Femur (tissue), 1 donor: ENCODE measurements around the gene SDF4.
"Not testable (repeated sequence)": the region's sequence is repeated elsewhere in the genome, so short reads cannot be mapped to it uniquely, and the experiment has no call there.

ENCODE experiments used
- DNase-seq: peaks from one replicate; pipeline ENCODE4 v3.0.0-alpha.2; 2017

SDF4 gene

DNA sequence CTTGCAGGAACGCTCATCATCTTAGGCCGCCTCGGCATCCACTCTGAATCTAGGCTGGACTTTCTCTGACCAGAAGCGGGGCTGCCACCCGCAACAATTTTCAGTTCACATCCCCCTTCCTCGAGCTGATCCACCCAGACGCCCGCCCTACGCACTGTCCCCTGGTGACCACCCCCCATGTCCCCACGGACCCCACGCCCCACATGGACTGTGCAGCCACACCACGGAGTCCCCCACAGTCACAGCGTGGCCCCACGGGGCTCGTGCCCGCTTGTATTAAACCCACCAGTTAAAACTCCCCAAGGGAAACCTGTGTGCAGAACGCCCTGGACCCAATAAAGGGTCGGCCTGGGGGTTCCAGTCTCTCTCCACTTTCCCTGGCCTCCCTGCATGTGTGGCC lies 27.7 kb upstream of the SDF4 start:
- DNase-seq = no peak

DNA sequence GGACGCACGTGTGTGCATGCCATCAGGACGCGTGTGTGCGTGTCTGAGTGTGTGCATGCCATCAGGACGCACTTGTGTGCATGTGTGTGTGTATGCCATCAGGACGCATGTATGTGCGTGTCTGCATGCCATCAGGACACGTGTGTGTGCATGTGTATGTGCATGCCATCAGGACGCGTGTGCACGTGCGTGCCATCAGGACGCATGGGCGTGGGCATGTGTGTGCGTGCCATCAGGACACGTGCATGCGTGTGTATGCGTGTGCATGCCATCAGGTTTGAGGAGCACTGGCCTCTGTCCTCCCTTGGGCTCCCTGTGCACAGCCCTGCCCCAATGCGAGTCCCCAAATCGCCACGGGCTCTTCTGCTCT lies 27.3 kb upstream of the SDF4 start:
- DNase-seq = no peak

DNA sequence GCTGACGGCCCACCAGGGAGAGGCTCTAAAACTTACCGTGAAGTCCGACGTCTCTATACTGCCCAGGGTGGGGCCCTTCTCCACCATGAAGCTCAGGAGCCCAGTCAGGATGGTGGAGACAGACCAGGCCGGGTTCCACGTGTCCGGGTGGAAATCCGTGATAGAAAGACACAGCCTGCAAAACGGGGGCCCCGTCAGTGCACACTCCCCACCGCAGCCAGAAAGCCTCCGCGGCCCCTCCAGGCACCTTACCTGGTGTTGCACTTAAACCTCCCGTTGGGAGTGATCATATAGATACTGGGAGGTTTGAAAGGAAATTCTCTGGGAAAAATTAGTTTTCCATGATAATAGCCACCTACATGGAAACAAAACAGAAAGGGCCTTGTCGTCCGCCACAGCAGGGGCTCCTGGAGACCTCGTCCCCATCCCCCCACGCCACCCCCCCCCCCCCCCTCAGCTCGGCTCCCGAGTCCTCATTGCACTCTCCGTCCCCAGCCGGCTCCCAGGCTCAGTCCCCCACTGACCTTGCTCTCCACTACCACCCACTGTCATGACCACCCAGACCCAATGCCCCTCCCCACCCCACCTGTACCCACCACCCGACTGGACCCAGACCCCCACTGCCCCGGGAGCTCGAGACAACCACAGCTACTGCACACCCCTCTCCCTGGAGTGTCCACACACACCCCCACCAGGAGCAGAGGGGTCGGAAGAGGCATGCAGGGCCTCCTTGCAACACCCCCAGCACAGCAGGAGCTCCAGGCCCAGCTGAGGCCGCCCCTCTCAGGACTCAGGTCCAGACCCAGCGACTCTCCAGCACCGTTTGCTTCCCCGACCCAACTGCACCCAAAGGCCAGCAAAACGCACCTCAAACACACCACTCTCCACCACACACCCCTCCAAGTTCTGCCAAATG lies 25.4 kb upstream of the SDF4 start:
- DNase-seq = no peak

DNA sequence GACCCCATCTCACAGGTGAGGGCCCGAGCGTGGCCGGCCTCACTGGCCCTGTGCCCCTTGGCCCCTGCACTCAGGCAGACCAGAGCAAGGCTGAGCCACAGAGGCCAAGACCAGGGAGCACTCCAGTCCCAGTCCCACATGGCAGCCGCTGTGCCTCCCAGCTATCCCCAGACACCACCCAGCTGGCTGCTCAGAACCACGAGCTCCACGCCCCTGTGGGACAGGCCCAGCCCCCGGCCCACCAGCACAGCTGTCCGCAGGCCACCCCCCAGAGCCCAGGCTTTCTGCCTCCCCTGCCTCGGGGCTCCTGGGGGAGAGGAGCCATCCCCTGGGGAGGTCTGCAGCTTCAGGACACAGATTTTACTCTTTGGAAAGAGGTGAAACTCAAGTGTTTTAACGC lies 23.8 kb upstream of the SDF4 start:
- no peak for DNase-seq

DNA sequence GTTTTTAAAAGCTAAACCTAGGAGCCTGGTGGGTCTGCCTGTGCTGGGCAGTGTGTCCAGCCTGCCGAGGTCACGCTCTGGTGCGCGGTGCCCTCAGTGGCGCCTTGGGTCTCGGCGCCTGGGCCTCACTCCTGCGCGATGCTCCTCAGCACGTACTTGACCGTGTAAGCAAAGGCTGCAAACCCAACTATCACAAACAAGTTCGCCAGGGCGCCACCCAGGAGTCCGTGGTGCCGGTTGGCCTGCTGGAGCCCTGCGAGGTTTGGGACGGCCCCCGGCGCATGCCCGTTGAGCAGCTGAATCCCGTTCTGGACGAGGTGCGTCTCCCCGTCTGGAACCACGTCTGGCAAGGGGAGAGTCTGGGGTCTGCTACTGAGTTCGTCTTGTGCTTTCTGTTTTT lies 23.3 kb upstream of the SDF4 start:
- DNase-seq = no peak

DNA sequence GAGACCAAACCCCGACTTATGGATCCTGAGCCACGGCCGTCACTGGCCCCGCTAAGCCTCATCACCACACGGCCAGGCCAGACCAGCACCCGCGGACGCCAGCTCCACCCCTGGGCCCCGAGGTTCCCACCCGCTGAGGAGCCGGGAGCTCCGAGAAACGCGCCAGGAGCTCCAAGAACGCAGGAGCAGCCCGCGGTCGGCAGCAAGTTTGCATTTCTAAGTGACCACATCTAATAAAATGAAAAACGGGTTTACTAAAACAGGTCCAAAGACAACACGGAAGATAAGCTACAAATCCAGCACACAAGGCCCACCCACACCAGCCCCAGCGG lies 22.8 kb upstream of the SDF4 start:
- DNase-seq = no peak

DNA sequence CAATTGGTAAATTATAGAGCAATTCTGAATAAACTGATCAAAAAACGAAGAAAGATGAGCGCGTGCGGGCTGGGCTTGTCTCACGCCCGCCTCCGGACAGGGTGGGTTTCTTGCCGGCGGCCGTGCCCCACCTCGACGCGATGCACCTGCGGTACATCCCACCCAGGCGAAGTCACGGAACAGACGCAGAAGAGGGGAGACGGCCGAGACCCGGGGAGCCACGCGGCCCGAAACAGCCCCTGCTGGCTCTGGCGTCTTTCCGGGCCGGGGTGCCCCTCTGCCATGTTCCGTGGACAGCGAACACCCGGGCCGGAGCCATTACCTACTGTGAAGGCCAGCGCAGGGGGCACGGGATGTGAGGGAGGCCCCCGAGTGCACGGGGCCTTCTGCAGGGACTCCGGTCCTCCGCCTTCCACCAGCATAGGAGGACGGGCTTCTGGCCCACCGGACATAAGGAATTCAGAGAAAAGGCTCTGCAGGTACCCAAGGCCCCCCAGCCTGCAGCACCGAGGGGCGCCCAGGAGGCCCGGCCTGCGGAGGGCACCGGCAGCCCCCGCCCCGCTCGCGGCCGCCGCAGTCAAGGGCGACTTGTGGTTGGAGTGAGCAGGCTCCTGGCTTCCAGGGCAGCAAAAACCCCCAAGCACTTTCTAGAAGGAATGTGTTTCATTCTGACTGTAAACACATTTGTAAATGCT lies 22.3 kb upstream of the SDF4 start:
- no peak for DNase-seq

DNA sequence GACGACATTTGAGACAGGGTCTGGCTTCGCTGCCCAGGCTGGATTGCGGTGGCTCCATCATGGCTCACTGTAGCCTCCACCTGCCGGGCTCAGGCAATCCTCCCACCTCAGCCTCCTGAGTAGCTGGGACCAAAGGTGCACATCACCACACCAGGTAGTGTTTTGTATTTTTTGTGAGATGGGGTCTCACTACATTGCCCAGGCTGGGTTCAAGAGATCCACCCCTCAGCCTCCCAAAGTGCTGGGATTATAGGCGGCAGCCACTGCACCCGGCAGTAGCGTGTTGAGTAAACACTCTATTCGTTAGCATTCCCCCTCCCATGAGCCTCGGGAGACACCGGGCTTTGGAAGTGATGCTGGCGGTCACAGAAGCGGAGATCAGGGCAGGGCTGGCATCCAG lies 21.5 kb upstream of the SDF4 start:
- no peak for DNase-seq

DNA sequence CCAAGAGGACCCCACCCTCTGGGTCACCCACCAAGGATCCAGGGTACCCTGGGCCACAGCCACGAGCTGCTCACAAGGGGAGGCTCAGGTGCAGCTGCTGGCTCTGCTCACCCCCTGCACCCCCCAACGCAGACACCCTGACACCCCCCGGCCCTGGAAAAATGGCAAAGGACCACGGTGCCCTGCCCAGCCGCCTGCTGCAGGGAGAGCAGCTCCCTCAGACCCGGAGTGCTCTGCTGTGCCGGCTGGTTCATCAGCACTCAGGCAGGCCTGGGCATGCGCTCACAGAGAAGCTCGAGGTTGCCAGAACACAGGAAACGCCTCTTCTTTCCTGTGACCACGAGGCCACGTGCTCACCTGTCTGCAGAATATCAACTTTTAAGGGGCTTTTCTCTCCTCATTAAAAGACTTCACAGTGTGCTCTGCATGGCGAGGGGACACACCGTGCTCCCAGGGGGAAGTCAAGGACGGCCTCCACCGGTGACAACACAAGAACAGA lies 19.0 kb upstream of the SDF4 start:
- DNase-seq = no peak

DNA sequence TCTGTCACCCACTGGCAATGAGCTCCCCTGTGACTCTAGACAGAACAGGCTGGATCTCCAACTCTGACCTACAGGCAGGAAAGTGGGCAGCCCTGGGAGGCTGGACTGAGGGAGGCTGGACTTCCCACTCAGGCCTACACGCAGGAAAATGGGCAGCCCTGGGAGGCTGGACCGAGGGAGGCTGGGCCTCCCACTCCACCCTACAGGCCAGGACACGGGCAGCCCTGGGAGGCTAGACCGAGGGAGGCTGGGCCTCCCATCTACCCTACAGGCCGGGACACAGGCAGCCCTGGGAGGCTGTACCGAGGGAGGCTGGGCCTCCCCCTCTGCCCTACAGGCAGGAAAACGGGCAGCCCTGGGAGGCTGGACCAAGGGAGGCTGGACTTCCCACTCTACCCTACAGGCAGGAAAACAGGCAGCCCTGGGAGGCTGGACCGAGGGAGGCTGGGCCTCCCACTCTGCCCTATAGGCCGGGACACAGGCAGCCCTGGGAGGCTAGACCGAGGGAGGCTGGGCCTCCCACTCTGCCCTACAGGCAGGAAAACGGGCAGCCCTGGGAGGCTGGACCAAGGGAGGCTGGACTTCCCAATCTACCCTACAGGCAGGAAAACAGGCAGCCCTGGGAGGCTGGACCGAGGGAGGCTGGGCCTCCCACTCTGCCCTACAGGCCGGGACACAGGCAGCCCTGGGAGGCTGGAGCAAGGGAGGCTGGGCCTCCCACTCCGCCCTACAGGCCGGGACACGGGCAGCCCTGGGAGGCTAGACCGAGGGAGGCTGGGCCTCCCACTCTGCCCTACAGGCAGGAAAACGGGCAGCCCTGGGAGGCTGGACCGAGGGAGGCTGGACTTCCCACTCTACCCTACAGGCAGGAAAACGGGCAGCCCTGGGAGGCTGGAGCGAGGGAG lies 16.5 kb upstream of the SDF4 start:
- DNase-seq = not testable (repeated sequence)

DNA sequence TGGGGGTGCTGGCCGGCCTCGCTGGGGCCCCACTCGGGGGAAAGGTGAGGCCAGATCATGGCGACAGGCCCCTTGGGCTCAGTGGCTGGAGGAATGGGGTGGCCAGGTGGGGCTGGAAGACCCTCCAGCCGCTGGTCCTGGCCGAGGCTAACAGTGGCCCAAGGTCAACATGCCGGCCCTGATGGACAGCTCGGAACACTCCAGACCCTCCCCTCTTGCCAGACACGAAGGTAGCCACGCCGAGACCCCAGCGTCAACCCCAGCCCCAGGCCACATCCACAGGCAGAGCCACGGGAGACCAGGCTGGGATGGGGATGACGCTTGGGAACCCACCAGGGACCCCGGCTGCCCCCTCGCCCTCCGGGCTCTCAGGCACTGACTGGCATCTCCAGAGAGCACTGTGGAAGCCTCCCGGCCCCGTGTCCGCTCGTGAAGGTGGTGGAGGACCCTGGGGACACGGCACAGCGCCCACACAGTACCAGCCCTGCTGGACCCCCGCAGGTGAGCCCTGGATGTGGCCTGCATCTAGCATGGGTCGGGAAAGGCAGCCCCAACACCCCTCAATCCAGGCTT lies 15.6 kb upstream of the SDF4 start:
- no peak for DNase-seq

DNA sequence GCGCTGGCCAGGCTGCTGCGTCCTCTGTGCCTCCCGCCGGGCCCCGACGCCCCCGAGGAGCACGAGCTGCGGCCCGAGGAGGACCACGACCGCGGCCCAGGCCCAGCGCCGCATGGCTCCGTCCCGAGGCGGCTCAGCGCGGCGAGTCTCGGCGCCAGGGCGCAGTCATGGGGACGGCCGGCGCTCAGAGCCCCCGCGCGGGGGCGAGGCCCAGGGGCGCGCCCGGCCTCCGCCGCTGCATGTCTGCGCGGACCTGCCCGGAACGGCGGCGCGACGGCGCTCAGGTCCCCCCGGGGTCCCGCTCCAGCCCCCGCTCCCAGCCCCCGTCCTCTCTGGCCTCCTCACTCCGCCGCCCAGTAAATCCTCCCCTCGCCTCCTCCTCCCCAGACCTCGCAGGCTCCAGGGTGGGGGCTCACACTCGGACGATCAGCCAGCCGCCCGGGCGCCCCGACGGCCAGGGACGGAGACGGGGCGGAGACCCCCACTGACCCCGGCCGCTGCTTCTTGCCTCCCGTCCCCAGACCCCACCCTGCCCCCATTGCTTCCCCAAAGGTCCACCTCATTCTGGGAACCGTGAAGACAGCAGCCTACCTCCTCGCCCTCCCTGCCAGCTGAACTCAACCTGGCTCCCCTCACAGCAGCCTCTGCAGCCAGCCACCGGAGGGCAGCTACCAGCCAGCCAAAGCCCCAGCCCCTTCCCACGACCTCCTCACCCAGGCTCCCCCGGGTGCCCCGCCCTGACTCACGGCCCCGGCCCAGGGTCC lies 15.0 kb upstream of the SDF4 start, which contains the start of gene C1QTNF12:
Gene C1QTNF12, minus strand, starts transcription at position 146 of the 764 bp plus-strand sequence. Its CDS starts 32 bp downstream, at position 114.
- no peak for DNase-seq

DNA sequence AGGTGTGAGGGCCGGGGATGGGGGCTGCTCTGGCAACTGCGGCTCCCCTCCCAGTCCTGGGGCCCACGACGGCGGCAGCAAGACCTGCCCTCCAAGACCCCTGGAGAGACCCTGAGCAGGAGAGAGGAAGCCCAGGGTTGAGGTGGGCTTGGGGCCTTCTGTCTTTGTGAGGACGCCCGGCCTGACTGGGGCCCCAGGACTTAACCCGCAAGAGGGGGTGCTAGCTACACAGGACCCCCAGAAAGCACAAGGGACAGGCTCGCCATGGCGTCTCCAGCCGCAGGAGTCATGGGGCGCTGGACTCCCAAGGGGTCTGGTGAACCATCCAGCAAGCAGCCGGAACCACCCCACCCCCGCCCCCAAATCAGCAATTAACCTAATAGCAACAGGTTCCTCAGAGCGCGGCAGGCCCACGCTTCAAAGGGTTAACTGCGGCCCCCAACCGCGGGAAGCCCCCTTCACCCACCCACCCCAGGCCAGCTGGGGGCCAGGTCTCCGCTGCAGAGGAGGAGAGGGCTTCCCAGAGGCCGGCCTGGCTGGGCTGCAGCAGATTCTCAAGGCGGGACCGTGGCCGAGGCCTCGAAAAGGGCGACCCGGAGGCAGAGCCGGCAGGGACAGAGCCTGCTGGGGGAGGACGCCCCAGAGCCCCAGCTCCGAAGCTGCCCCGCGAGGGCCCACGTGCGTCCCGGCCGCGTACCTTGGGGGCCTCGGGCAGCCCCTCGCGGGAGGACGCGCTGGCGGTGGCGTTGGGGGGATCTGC lies 14.2 kb upstream of the SDF4 start:
- DNase-seq = no peak

DNA sequence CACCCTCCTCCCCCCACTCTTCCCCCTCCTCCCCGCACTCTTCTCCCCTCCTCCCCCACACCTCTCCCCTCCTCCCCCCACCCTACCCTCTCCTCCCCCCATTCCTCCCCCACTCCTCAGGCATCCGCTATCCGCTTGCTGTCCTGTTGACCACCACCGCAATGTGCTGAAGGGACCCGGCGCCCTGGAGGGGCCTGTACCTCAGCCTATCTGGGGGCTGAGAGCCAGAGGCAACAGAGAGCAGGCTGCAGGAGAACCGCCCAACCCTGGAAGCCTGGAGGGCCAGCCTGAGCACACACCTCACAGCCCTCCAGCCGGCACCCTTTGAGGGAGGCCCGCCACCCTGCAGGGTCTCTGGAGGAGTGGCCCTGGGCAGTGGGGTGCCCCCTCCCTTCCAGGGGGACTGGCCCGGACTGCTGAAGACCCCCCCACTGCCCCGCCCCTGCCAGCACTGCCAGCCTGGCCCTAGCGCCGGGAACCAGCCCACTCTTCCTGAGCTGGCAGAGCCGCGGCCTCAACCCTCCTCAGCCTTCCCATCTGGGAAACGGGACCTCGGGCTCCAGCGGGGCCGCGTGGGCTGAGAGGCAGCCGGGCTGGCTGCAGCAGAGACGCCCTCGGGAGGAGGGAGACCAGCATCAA lies 13.5 kb upstream of the SDF4 start:
- no peak for DNase-seq

DNA sequence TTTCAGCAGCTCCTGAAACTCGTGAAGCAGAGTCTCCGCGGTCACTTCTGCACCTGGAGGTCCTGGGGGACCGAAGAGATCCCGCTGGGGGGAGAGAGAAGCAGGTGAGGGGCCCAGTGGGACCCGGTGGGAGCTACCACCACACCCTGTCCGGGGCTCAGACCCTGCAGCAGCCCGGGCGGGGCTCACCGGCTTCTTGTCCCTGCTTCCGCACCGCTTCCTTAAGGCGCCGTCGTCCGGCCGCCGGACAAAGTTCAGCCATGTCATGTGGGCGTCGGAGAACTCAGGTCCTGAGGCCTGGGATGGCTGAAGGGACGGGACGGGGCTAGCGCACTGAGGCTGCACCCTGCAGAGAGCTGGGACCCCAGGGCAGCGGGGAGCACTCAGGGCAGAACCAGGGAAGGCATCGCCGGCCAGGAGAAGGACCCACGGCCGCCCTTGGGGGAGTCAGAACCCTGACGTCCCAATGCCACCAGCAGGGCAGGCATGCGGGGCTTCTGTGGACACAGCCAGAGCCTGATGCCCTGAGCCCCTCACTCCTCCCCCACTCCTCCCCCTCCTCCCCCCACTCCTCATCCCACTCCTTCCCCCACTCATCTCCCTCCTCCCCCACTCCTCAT lies 12.5 kb upstream of the SDF4 start:
- no peak for DNase-seq

DNA sequence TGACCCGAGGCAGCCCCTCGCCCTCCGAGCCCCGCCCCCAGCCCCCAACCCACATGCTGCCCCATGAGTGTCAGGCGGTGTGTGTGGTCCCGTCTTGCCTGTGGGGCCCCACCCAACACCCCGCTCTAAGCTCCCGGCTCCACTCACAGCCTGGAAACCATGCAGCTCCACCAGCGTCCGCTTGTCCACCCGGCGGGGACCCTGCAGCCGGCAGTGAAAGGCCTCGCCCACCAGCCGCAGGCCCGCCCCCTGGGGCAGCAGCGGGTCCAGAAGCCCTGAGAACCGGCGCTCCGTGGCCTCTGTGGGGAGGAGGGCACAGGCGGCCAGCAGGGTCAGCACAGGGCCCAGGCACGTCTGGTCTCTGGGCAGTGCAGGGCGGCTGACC lies 12.0 kb upstream of the SDF4 start:
- no peak for DNase-seq

DNA sequence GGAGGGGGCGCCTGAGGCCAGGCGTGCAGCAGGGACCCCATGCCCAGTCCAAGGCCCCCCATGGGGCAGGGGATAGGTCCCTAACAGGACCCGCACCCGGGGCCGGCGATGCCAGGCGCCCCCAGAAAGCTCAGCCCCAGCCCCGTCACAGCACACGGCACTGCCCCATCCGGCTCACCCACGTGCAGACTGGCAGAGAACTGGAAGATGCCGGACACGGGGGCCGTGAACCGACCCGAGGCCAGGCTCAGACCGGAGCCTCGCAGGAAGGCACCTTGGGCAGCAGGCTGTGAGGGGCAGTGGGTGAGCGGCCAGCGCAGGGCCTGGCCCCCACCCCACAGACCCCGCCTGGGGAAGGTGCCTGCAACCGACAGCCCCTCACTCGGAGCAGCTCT lies 11.5 kb upstream of the SDF4 start:
- DNase-seq = no peak

DNA sequence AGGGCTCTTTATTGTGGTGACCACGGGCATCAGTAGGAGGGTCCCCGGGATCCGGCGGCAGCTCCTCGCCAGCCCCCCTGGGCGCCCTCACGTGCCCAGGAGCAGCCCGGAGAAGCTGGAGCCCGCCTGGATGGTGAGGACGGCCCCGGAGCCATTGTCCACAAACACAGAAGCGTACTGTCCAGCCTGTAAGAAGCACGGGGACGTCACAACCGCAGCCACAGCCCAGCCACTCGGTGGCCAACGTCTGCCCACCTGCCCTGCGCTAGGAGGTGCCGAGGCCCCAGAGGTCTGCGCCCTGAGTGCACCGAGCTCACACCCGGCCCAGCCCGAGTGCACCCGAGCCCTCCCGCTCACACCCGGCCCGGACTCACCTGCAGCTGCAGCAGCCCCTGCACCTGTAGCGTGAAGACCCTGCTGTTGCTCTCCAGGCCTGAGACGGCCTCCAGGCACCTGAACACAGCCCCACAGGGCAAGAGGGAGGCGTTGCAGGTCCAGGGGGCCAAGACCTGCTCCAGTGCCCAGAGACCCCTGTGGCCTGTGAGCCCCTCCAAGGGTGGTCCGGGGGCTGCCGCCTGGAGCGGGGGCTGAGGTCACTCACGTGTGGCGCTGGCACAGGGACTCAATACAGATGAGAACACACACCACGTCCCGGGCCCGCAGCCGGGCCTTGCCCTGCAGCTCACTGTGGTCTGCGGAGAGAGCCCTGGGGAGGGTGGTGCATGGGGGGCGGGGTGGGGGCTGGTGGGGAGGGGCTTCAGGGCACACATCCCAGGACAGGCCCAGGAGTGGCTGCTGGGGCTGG lies 10.9 kb upstream of the SDF4 start:
- no peak for DNase-seq

DNA sequence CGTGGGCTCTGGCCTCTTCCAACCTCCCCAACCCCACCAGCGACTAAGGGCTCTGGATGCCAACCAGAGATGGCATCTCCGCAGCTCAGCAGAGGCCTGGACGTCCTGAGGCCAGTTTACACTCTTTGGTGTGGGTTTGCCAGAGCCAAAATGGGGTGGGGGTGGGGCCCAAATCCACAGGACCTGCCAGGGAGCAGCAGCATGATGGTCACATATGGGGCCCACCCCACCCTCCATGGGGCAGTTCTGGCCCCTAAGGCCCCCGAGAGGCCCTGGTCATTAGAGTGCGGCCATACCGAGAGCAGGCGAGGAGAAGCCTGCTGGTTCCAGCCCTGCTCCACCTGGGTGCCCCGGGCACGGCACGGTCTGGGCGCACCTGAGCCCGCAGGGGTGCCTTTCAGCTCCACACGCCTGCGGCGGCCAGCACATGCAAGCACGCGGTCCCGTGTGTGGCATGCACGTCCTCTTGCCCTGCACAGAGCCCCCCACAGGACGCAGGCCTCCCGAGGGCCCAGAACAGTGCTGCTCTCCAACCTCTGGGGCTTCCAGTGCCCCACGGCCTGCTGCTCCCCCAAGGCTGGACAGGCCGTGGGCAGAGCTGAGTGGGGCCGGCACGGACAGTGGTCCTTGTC lies 9.9 kb upstream of the SDF4 start:
- DNase-seq = no peak
